HG03108 (cell line): ENCODE data around the gene ZC3H13.
A peak's percentile ranks its signal among the peaks of the same experiment; 100 is the strongest.

Source experiments
- ATAC-seq: cut with Tn5 transposase; IDR thresholded peaks from one replicate; pipeline ENCODE4 v1.9.1; 2021; ENCODE audit warnings: moderate library complexity; ENCODE audit not compliant: unreplicated experiment

Gene ZC3H13

GRCh38 chr13:46052319-46053161 lies at the start of gene ZC3H13:
Gene ZC3H13 (minus strand): TSS chr13:46052746. CDS start chr13:46045507, 7,239 bp downstream.
- peak; percentile 99 for ATAC-seq

GRCh38 chr13:46102255-46102605 lies 49.7 kb upstream of the ZC3H13 start:
- no peak for ATAC-seq

- ATAC-seq = no peak
These were observed 49.1 kb upstream of the ZC3H13 start for GRCh38 chr13:46101484-46102254.

- no peak for ATAC-seq
These were observed 48.5 kb upstream of the ZC3H13 start for GRCh38 chr13:46101002-46101401.

- no peak for ATAC-seq
These were observed 47.8 kb upstream of the ZC3H13 start for GRCh38 chr13:46100191-46100815.

GRCh38 chr13:46097663-46098062 lies 45.1 kb upstream of the ZC3H13 start:
- ATAC-seq = no peak

GRCh38 chr13:46097015-46097414 lies 44.5 kb upstream of the ZC3H13 start:
- ATAC-seq = no peak

- ATAC-seq = no peak
These were observed 41.9 kb upstream of the ZC3H13 start for GRCh38 chr13:46094478-46094877.

- no peak for ATAC-seq
These were observed 36.4 kb upstream of the ZC3H13 start for GRCh38 chr13:46088821-46089562.

- ATAC-seq = no peak
These were observed 34.9 kb upstream of the ZC3H13 start for GRCh38 chr13:46087481-46087880.

- ATAC-seq = no peak
These were observed 34.4 kb upstream of the ZC3H13 start for GRCh38 chr13:46086985-46087384.

GRCh38 chr13:46086421-46086922 lies 33.9 kb upstream of the ZC3H13 start:
- no peak for ATAC-seq

GRCh38 chr13:46085737-46086136 lies 33.2 kb upstream of the ZC3H13 start:
- no peak for ATAC-seq

GRCh38 chr13:46082324-46082723 lies 29.8 kb upstream of the ZC3H13 start:
- no peak for ATAC-seq

GRCh38 chr13:46079770-46080169 lies 27.2 kb upstream of the ZC3H13 start:
- no peak for ATAC-seq

GRCh38 chr13:46077265-46077664 lies 24.7 kb upstream of the ZC3H13 start:
- ATAC-seq = no peak

- ATAC-seq = no peak
These were observed 24.3 kb upstream of the ZC3H13 start for GRCh38 chr13:46076827-46077226.

GRCh38 chr13:46075811-46076210 lies 23.3 kb upstream of the ZC3H13 start:
- no peak for ATAC-seq

- ATAC-seq = peak; percentile 80
These were observed 19.2 kb upstream of the ZC3H13 start for GRCh38 chr13:46071590-46072249.

- ATAC-seq = no peak
These were observed 10.7 kb upstream of the ZC3H13 start for GRCh38 chr13:46063292-46063691.
